GM19193 (cell line): Measurements from ENCODE around the gene AP3M1.

Experiments
- POLR2A ChIP-seq: IDR thresholded peaks from 4 replicates; pipeline ENCODE4 v1.6.1; 2011; ENCODE audit not compliant: insufficient read depth, insufficient read length; ENCODE audit errors: extremely low read depth

Gene AP3M1, protein sequence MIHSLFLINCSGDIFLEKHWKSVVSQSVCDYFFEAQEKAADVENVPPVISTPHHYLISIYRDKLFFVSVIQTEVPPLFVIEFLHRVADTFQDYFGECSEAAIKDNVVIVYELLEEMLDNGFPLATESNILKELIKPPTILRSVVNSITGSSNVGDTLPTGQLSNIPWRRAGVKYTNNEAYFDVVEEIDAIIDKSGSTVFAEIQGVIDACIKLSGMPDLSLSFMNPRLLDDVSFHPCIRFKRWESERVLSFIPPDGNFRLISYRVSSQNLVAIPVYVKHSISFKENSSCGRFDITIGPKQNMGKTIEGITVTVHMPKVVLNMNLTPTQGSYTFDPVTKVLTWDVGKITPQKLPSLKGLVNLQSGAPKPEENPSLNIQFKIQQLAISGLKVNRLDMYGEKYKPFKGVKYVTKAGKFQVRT

GRCh38 chr10:74150204-74150989 is at the start of gene AP3M1:
AP3M1 (minus strand) TSS chr10:74150828; CDS start chr10:74138379, 12,449 bp downstream.
- peak; percentile 55 for TF ChIP-seq POLR2A

DNA sequence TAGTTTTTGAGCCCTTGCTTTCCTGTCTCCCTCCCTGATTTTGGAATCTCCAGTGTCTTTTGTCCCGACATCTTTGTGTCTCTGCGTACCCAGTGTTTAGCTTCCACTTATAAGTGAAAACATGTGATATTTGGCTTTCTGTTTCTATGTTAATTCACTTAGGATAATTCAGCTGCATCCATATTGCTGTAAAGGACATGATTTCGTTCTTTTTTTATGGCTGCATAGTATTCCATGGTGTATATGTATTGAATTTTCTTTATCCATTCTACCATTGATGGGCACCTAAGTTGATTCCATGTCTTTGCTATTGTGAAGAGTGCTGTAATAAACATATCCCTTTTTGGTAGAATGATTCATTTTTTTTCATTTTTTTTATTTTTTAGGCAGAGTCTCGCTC is 48.7 kb upstream of the AP3M1 start:
- no peak for TF ChIP-seq POLR2A

DNA sequence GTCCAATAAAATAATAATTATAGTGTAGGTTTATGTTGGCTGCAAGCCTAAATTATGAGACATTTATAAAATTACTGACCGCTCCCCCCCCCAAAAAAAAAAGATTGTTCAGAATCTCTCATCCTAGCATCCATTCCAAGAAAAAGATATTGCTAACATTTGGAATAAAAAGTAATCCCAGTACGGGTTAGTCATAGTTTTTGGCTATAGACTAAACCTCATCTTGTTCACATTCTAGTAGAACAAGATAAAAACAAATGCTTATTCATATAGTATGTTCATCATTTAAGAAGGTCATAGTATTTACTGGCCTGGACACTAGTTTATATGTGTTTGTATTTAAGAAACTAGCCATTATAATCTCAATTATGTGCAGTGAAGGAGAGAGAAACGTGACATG is 44.4 kb upstream of the AP3M1 start:
- no peak for TF ChIP-seq POLR2A

GRCh38 chr10:74194545-74194944 is 43.9 kb upstream of the AP3M1 start:
- TF ChIP-seq POLR2A: no peak

DNA sequence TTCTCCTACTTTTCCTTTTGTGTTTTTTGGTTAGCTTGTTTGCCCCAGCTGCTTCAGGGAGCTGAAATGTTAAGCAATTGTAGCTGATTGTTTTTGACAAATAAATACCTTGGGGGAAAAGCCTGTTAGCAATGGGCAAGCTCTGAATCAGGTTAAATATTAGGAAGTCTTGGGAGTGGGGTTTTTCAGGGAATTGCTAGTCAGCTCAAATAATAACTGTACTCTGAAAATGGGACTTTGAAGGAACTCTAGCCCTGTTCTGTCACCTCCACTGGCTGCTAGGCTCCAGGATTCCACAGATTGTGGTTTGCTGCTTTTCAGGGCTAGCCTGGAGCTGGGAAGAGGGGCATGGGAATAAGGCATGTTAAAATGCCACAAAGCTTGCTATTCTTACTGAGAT is 39.9 kb upstream of the AP3M1 start:
- TF ChIP-seq POLR2A: no peak

GRCh38 chr10:74189999-74190421 is 39.4 kb upstream of the AP3M1 start:
- TF ChIP-seq POLR2A: no peak

GRCh38 chr10:74187237-74187636 is 36.6 kb upstream of the AP3M1 start:
- TF ChIP-seq POLR2A: no peak

GRCh38 chr10:74186678-74187077 is 36.0 kb upstream of the AP3M1 start:
- no peak for TF ChIP-seq POLR2A

- TF ChIP-seq POLR2A: no peak
Measured at GRCh38 chr10:74179111-74179710, 28.6 kb upstream of the AP3M1 start.

DNA sequence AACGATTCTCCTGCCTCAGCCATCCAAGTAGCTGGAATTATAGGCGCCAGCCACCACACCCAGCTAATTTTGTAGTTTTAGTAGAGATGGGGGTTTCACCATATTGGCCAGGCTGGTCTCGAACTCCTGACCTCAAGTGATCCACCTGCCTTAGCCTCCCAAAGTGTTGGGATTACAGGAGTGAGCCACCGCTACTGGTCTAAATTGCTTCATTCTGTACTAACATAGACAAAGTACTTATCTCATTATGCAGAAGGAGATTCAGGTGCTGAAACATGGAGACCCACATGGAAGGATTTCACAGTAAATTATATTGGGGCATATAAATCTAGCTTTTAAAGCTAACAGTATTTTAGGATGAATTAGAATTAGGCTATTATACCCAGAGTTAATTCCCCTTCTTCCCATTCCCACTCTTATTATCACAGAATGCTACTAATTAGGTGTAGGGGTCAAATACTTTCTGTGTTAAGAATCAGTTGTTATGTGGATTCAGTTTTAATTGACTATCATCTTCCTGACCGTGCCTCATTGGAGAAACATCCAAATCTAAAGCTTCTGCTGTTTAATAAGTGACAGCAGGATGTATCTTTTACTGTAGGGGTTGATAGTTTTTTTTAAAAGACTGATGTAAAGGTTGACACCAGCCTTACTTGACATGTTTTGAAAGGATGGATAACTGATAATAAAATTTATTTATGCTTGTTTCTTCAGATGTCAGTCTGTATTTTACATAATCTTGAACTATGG is 27.6 kb upstream of the AP3M1 start:
- no peak for TF ChIP-seq POLR2A

GRCh38 chr10:74177140-74177677 is 26.6 kb upstream of the AP3M1 start:
- no peak for TF ChIP-seq POLR2A

- peak; percentile 94 for TF ChIP-seq POLR2A
Measured at GRCh38 chr10:74176380-74177139, 25.9 kb upstream of the AP3M1 start.

DNA sequence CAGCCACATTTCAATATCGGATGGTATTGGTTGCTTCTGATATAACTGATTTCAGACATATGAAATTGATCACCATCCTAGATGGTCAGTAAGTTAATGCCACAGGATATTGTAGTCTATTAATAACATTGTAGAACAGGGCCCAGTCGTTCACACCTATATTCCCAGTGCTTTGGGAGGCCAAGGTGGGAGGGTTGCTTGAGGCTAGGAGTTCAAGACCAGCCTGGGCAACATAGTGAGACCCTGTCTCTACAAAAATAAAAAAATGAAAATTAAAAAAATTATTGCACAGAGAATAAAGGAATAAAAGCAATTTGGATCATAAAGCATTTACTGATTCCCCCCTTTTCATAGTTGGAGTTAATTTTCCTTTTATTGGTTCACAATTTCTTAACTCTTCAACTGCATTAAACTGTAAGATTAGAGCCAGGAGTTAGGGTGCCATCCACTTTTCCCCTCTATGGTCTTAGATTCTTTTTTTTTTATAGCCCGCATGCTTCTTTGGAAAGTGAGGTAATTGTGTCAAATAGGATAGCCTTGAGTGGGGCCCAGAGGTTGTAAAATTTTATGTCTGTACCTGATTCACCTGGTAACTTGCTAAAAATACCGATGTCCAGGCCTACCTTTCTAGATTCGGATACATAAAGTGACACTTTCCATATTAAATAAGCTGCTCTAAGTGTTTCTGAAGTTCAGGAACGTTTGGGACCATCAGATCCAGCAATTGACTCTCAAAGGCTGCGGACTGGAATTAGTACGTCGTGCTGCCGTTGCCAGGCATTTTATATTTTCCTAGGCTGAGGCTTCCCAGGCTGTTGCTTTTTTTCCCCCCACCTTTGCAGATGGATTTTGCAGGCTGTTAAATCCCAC is 25.1 kb upstream of the AP3M1 start:
- no peak for TF ChIP-seq POLR2A
